Endothelial cell of umbilical vein (primary cell): ENCODE measurements around the gene AP5Z1. TPM values are rescaled to one million over a fixed set of nuclear protein-coding genes. Genes with fewer than 3 reads are reported as not detected.

ENCODE experiments used
- BruUV-seq: library from RNA; stranded (reverse); fragments of 400-500 nt; replicated peaks from 2 replicates; lab custom pipeline; 2021; lab: Mats Ljungman, UMichigan
- CTCF ChIA-PET: fragments of 300-600, 350-600 bp; sonication (Branson Sonifier 250); formaldehyde crosslinking; loops from one replicate; lab custom pipeline; 2021; ENCODE audit warnings: antibody characterized with exemption, inconsistent platforms; lab: Charles Lee
- POLR2A ChIA-PET: fragments of 300-600, 350-600 bp; sonication (Branson Sonifier 250); formaldehyde crosslinking; loops from one replicate; lab custom pipeline; 2021; ENCODE audit warnings: antibody characterized with exemption, inconsistent platforms; lab: Charles Lee
- DNase-seq: peaks from one replicate; pipeline ENCODE4 v3.0.0-alpha.2; 2011; ENCODE audit warnings: low read depth, low spot score
- FAIRE-seq: peaks from 2 replicates; lab custom pipeline; 2011; peaks lifted over from hg19 to GRCh38; lab: Jason Lieb, UNC
- H2AFZ ChIP-seq: 2 replicates; pipeline ENCODE4 v1.6.0; 2012; ENCODE audit warnings: low read depth, low read length, control low read depth, inconsistent platforms
- H3K27ac ChIP-seq: 2 replicates; pipeline ENCODE4 v1.5.1; 2011; ENCODE audit warnings: low read depth, mild to moderate bottlenecking, control low read depth, low read length, moderate library complexity; ENCODE audit not compliant: insufficient read depth
- H3K27me3 ChIP-seq, 2 experiments: 2 replicates each; pipeline versions ENCODE4 v1.6.0 to v1.6.1; 2011; ENCODE audit warnings: low read length in 2 of 2, mixed read lengths in 1 of 2; ENCODE audit not compliant: control insufficient read depth in 2 of 2, insufficient read depth in 2 of 2
- H3K36me3 ChIP-seq, 2 experiments: 2 replicates in 1 of 2; 3 replicates in 1 of 2; pipeline ENCODE4 v1.5.1; 2011; ENCODE audit warnings: low read length in 2 of 2, mild to moderate bottlenecking in 1 of 2, moderate library complexity in 1 of 2; ENCODE audit not compliant: control insufficient read depth in 2 of 2, insufficient read depth in 2 of 2; ENCODE audit errors: extremely low read depth in 1 of 2
- H3K4me1 ChIP-seq: 3 replicates; pipeline ENCODE4 v1.5.1; 2011; ENCODE audit warnings: mild to moderate bottlenecking, low read length; ENCODE audit not compliant: control insufficient read depth, insufficient read depth; ENCODE audit errors: extremely low read depth
- H3K4me2 ChIP-seq: 2 replicates; pipeline ENCODE4 v1.6.1; 2011; ENCODE audit warnings: low read length, control low read depth, mixed read lengths; ENCODE audit not compliant: insufficient read depth
- H3K4me3 ChIP-seq, 3 experiments: fragments of 200-600 bp in 1 of 3; sonication (generic), shearing (Covaris generic) in 1 of 3; replicated peaks in 1 of 3; 2 replicates each; pipeline ENCODE4 v1.5.1; 2011 to 2016; ENCODE audit warnings: control low read depth in 3 of 3, low read length in 3 of 3, mild to moderate bottlenecking in 2 of 3, inconsistent platforms in 1 of 3, low read depth in 1 of 3, moderate library complexity in 1 of 3; ENCODE audit not compliant: insufficient read depth in 1 of 3
- H3K79me2 ChIP-seq: 2 replicates; pipeline ENCODE4 v1.6.0; 2012; ENCODE audit warnings: low read length, inconsistent platforms; ENCODE audit not compliant: control insufficient read depth, insufficient read depth
- H3K9ac ChIP-seq: replicated peaks from 2 replicates; pipeline ENCODE3; 2011; ENCODE audit warnings: low read length, control low read depth; ENCODE audit not compliant: insufficient read depth; ENCODE audit errors: extremely low read depth
- H3K9me1 ChIP-seq: replicated peaks from 3 replicates; pipeline ENCODE4 v1.6.0; 2011; ENCODE audit warnings: mild to moderate bottlenecking, low read length; ENCODE audit not compliant: control insufficient read depth, insufficient read depth; ENCODE audit errors: extremely low read depth
- H3K9me3 ChIP-seq: replicated peaks from 2 replicates; pipeline ENCODE4 v1.5.1; 2012; ENCODE audit warnings: low read length, inconsistent platforms; ENCODE audit not compliant: control insufficient read depth, insufficient read depth
- H4K20me1 ChIP-seq: replicated peaks from 2 replicates; pipeline ENCODE3; 2011; ENCODE audit warnings: mild to moderate bottlenecking, low read length; ENCODE audit not compliant: control insufficient read depth, insufficient read depth; ENCODE audit errors: extremely low read depth
- CTCF ChIP-seq, 2 donors: IDR thresholded peaks; 1 replicate in 1 of 2; 2 replicates in 1 of 2; pipeline ENCODE4 v1.5.1; 2011; ENCODE audit warnings: low read length in 2 of 2, mild to moderate bottlenecking in 2 of 2, moderate library complexity in 2 of 2, control low read depth in 1 of 2, inconsistent platforms in 1 of 2, low read depth in 1 of 2; ENCODE audit not compliant: insufficient read depth in 1 of 2; ENCODE audit errors: extremely low read depth in 1 of 2
- EZH2 ChIP-seq: IDR thresholded peaks from 2 replicates; pipeline ENCODE4 v1.6.1; 2012; ENCODE audit warnings: borderline replicate concordance, low read depth, mild to moderate bottlenecking, moderate library complexity, low read length, inconsistent platforms; ENCODE audit not compliant: severe bottlenecking
- FOS ChIP-seq: IDR thresholded peaks from 2 replicates; pipeline ENCODE4 v1.6.1; 2011; ENCODE audit warnings: mild to moderate bottlenecking, low read length, moderate library complexity, borderline replicate concordance; ENCODE audit not compliant: insufficient read depth
- GATA2 ChIP-seq: IDR thresholded peaks from 2 replicates; pipeline ENCODE4 v1.7.0; 2011; ENCODE audit warnings: low read depth, mild to moderate bottlenecking, moderate library complexity, mixed read lengths, low read length; ENCODE audit not compliant: insufficient read length, insufficient read depth
- JUN ChIP-seq: IDR thresholded peaks from 2 replicates; pipeline ENCODE4 v1.6.1; 2011; ENCODE audit warnings: borderline replicate concordance, low read depth; ENCODE audit not compliant: insufficient read length, insufficient read depth
- MAX ChIP-seq: IDR thresholded peaks from 2 replicates; pipeline ENCODE4 v1.6.1; 2011; ENCODE audit not compliant: insufficient read depth, insufficient read length
- MYC ChIP-seq: IDR thresholded peaks from one replicate; pipeline ENCODE4 v1.6.1; 2011; ENCODE audit warnings: mild to moderate bottlenecking, low read depth, low read length
- POLR2A ChIP-seq: IDR thresholded peaks from 2 replicates; pipeline ENCODE4 v1.6.1; 2012; ENCODE audit warnings: low read depth, mild to moderate bottlenecking, control low read depth, low read length
- POLR2AphosphoS5 ChIP-seq: IDR thresholded peaks from 2 replicates; pipeline ENCODE4 v1.6.1; 2012; ENCODE audit warnings: low read depth, mild to moderate bottlenecking, control low read depth, low read length, moderate library complexity; ENCODE audit not compliant: insufficient read depth
- dilution Hi-C: fragments of 300-500 bp; cut with MboI; formaldehyde crosslinking; loops from one replicate; pipeline ENCODE4 v1.15.0; 2019; ENCODE audit warnings: low sequenced_read_pairs; ENCODE audit not compliant: extremely low pct_ligation_motif_present
- intact Hi-C: fragments of 100-400 bp; cut with micrococcal nuclease; formaldehyde crosslinking; loops from one replicate; pipeline ENCODE4 v1.10.0; 2022
- polyA plus RNA-seq, 4 experiments: library from polyadenylated mRNA; depleted of rRNA in 3 of 4; stranded (reverse) in 3 of 4; unstranded in 1 of 4; fragments of >200 nt; gene quantifications; 2 replicates each; pipeline versions ENCODE4 v1.2.1 to v1.2.3, GENCODE V29; 2011 to 2012; ENCODE audit warnings: missing spikeins in 1 of 4
- total RNA-seq: library from RNA; stranded (reverse); gene quantifications from 2 replicates; pipeline ENCODE4 v1.2.3, GENCODE V29; 2021

The AP5Z1 gene
- total and polyA plus RNA-seq, 2 donors (not counting 3 experiments of a cell fraction or from before 2014, with no cell fraction given) = 53.7 to 58.9 TPM

GRCh38 chr7:4742852-4743251, 32.6 kb upstream of the AP5Z1 start:
- H3K27me3 ChIP-seq = no peaks in the 10 kb centered on the region
- no peak for FAIRE-seq
- H3K79me2 ChIP-seq = peaks cover 28% of the 10 kb centered on the region
- no peak overlapping the region for H3K9ac ChIP-seq
- no peak for DNase-seq
- no peak for TF ChIP-seq MYC
- no peak for TF ChIP-seq EZH2
- TF ChIP-seq POLR2AphosphoS5 = no peak
- no peak for TF ChIP-seq CTCF (IDR thresholded peaks at IDR 0.05; ENCODE audit: extremely low read depth in 1 of 2, insufficient read depth in 1 of 2, low read depth in 1 of 2, low read length in 2 of 2)
- TF ChIP-seq JUN = no peak
- TF ChIP-seq MAX = no peak
- TF ChIP-seq FOS = no peak
- TF ChIP-seq GATA2 = no peak
- TF ChIP-seq POLR2A = no peak
- no peak overlapping the region for H2AFZ ChIP-seq
- peaks cover 7 to 11% of the 10 kb centered on the region in 2 experiments for H3K36me3 ChIP-seq
- dilution Hi-C loops (no loop called here), intact Hi-C loops (no loop called here)
- H3K4me2 ChIP-seq = no peak overlapping the region
- H4K20me1 ChIP-seq = no peaks in the 10 kb centered on the region
- no peaks in the 10 kb centered on the region for H3K9me1 ChIP-seq
- no peak overlapping the region for H3K27ac ChIP-seq
- ChIA-PET POLR2A (no interaction called here), CTCF (no interaction called here)
- H3K4me1 ChIP-seq = peaks cover 49% of the 10 kb centered on the region
- H3K4me3 ChIP-seq = no peak overlapping the region
- BruUV-seq = no TSS peak
- H3K9me3 ChIP-seq = no peaks in the 10 kb centered on the region
